Measurements from ENCODE around the gene TMPRSS12.
"Not testable (repeated sequence)": the region's sequence is repeated elsewhere in the genome, so short reads cannot be mapped to it uniquely, and the experiment has no call there.

Gene TMPRSS12

DNA sequence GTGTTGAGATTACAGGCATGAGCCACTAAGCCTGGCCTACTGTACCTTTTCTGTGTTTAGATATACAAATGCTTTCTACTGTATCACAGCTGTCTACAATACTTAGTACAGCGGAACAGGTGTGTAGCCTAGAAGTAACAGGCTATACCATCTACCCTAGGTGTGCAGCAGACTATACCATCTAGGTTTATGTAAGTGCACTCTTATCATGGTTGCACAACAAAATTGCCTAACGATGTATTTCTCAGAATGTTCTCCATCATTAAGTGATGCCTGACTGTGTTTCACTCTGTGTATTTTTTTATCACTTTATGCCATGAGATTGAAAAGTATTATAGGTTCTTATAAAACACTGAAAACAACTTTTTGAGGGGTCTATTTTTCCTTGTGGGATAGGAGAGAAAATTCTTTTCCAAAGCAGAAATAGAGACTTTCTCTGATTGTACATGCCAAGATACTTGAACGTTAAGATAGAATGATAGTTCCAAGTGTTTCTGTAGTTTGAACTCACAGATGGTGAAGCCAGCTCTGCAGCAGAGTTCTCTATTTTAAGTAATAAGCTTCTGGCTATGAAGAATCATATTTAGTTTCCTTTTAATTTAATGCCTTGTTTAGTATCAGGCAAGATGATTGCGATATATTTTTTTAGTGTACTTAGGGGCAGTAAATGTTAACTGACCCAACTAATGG lies 17.0 kb downstream of the TMPRSS12 start:
- no peak for DNase-seq

DNA sequence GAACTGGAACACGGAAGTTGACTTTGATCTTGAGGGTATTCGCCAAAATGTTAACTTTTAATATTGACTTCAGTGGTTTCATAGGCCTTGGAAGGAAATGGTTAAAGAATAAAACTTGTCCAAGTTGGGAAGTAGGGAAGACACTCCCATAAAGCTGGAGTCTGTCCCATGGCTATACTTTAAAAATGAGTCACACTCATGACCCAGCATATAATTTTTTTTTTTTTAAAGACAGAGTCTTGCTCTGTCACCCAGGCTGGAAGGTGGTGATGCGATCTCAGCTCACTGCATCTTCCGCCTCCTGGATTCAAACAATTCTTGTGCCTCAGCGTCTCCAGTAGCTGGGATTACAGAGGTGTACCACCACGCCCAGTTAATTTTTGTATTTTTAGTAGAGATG lies 19.6 kb downstream of the TMPRSS12 start:
- no peak for DNase-seq

DNA sequence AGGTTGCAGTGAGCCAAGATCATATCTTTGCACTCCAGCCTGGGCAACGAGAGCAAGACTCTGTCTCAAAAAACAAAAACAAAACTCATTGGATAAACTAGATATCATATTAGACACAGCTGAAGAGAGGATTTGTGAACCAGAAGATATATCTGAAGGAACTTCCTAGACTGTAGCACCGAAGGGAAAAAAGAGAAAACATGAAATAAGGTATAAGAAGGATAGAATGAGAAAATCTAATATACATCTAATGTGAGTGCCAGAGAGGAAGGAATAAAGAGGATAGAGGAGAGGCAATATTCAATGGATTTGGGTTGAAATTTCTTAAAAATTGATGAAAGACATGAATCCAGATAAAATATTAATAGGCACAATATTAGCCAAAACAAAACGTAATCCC lies 22.5 kb downstream of the TMPRSS12 start:
- DNase-seq: no peak

DNA sequence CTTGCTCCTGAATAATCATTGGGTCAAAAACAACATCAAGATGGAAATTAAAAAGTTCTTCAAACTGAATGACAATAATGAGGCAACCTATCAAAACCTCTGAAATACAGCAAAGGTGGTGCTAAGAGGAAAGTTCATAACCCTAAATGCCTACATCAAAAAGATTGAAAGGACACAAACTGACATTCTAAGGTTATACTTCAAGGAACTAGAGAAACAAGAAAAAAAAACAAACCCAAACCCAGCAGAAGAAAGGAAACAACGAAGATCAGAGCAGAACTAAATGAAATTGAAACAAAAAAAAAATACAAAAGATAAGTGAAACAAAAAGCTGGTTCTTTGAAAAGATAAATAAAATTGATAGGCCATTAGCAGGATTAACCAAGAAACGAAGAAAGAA lies 26.2 kb downstream of the TMPRSS12 start:
- DNase-seq: not testable (repeated sequence)

DNA sequence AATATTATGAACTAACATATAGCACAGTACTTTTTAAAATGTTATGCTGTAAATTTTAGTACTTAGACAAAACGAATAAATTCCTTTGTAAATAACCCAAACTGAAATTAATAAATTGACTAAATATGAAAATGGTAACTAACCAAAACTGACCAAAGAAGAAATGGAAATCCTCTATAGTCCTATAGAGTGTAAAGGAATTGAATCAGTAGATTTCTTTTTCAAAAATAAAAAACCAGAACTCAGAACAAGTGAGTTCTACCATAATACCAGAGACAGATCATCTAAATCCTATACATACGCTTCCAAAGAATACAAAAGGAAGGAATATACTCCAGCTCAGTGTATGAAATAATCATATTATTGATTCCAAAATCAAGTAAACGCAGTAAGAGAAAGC lies 39.8 kb downstream of the TMPRSS12 start:
- no peak for DNase-seq

DNA sequence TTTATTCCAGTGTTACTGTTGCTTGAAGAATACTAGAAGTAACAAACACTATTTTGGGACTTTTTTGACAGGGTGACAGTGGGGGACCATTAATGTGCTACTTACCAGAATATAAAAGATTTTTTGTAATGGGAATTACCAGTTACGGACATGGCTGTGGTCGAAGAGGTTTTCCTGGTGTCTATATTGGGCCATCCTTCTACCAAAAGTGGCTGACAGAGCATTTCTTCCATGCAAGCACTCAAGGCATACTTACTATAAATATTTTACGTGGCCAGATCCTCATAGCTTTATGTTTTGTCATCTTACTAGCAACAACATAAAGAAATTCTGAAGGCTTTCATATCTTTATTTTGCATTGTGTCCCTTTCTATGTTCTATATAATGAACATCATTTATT lies 44.5 kb downstream of the TMPRSS12 start:
- no peak for DNase-seq

DNA sequence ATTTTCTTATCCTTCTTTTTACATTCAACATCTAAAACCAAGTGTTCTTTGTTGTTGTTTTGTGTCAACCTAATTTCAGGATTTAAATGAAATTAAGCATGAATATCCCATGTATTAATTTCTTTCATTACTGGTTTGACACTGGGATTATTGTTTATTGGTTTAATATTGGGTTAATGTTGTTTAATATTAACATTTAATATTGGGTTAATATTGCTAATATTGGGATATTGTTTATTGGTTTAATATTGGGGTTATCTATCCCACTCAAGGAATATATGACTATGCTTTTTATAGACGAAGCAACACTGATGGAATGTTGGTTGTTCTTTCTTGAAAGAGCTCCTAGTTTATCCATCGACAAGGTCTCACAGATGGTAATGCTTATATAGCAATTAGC lies 45.9 kb downstream of the TMPRSS12 start:
- no peak for DNase-seq

DNA sequence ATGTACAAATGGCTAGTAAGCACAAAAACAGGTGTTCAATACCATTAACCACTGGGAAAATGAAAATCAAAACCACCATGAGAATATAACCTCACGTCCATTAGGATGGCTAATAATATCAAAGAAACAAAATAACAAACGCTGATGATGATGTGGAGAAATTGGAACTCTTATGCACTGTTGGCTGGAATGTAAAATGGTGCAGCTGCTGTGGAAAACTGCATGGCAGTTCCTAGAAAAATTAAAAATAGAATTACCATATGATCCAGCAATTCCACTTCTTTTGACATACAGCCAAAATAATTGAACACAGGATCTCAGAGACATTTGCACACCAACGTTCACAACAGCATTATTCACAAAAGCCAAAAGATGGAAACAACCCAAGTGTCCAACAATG lies 51.5 kb downstream of the TMPRSS12 start:
- DNase-seq: no peak

DNA sequence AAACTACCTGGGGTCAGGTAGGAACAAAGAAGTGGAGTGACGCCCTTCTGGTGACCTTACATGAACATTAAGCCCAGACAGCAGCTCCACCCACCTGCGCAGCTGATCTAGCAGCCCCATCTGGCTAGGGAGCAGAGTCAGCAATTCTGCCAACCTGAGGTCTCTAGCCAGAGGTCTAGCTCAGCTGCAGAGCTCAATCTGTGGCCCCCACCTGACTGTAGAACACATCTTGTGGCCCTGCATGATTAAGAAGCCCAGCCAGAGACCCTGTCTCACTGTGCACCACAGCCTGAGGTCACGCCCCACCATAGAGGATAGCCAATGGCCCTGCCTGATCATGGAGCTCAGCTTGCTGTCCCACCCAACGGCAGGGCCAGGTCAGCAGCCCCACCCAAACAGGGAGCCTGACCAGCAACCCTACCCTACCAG lies 59.0 kb downstream of the TMPRSS12 start:
- no peak for DNase-seq

DNA sequence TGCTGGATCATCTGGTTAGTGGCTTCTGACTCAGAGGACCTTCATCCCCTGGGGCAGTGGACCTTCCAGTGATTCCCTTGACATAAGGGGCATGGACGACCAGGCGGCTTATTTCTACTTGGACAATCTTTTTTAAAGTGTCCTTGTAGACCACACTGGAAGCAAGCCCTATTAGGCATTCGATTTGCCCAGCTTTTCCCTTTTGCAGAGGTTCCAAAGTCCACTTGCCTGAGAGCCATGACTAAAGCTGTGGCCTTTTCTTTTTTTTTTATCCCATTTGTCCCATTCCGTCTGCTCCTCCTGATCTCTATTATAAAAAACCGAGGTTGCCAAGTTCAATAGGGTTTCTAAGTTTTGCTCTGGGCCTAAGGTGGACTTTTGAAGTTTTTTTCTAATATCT lies 65.8 kb downstream of the TMPRSS12 start:
- not testable (repeated sequence) for DNase-seq

DNA sequence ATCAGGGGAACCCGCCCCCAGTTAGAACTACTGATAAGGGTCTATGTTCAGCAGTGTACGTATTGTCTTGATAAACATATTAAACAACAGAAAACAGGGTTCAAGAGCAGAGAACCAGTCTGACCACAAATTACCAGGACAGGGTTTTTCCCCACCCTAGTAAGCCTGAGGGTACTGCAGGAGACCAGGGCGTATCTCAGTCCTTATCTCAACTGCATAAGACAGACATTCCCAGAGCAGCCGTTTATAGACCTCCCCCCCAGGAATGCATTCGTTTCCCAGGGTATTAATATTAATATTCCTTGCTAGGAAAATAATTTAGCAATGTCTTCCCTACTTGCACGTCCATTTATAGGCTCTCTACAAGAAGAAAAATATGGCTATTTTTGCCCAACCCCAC lies 69.6 kb downstream of the TMPRSS12 start:
- not testable (repeated sequence) for DNase-seq

DNA sequence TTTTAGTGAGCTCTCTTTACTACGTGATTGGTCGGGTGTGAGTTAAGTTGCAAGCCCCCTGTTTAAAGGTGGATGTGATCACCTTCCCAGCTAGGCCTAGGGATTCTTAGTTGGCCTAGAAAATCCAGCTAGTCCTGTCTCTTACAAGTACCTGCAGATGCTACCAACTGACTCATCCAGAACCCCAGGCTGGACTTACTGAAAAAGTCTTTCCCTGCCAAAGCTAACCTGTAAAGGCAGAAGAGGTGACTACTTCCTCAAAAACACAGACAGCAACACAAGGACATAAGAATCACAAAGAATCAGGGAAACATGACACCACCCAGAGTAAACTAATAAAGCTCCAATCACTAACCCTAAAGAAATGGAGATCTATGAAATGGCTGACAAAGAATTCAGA lies 70.5 kb downstream of the TMPRSS12 start:
- DNase-seq: no peak

DNA sequence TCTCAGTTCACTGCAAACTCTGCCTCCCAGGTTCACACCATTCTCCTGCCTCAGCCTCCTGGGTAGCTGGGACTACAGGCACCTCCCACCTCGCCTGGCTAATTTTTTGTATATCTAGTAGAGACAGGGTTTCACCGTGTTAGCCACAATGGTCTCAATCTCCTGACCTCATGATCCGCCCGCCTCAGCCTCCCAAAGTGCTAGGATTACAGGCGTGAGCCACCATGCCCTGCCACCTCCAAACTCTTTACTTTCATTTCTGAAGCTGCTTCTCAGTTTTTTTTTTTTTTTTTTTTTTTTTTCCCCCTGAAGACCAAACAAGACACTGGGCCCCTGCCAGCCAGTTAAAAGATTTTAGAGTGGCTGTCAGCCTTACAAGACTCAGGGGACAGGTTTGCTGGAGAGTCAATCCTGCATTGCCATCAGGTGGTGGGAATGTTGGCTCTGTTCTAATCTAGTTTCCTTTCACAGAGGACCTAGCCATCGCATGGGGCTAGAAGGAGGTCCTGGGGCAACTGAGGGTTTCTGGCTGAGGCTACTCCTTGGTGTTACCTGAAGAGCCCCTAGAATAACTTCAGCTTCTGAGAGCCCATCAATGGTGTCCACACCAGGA lies 72.3 kb downstream of the TMPRSS12 start:
- DNase-seq: no peak

DNA sequence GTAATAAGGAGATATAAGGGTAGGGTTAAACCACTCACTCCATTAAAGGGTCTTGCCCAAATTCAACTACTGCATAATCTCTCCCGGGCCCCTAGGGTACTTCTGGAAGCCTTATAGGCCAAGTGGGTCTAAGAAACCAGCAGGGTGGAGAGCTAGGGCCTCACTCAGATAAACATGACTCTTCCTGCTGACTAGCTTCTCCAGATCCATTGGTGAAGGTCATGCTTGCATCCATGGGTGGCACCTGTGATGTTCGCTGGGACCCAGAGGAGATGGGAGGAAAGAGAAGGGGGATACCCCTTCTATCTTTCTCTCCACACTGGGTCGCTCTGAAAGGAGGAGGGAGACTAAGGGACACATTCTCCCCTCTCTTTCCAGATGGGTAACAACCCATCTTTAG lies 73.6 kb downstream of the TMPRSS12 start:
- no peak for DNase-seq

DNA sequence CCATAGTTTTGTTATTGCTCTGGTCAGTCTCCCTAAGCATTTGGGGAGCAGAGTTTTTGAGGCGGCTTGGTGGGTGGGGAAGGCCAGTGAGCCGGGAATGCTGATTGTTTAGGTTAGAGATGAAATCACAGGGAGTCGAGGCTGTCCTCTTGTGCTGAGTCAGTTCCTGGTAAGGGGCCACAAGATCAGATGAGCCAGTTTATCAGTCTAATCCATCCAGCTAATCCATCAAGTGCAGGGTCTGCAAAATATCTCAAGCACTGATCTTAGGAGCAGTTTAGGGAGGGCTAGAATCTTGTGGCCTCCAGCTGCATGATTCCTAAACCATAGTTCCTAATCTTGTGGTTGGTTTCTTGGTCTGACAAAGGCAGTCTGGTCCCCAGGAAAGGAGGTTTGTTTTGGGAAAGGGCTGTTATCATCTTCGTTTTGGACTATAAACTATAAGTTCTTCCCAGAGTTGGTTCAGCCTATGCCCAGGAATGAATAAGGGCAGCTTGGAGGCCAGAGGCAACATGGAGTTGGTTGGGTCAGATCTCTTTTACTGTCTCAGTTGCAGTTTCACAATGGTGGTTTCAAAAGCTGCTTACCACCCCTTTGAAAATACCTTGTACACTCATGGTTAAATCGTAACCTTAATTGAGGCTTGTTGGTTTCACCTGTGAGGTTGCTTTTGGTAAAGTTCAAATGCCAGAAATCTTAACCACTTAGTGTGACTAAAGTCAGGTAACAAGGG lies 76.0 kb downstream of the TMPRSS12 start:
- no peak for DNase-seq

DNA sequence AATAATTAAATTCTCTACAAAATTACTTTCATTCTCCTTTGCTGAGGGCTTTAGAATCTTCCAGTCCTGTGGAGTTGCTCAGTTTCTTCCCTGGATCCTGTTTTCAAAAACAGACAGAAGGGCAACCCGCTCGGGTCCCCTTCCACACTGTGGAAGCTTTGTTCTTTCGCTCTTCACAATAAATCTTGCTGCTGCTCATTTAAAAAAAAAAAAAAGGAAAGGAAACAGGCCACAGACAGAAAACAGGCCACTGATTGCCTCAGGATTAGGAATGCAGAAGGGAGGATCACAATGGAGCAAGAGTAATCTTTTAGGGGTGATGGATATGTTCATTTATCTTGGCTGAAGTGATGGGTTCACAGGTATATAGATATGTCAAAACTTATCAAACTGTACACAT lies 80.1 kb downstream of the TMPRSS12 start:
- DNase-seq: no peak

DNA sequence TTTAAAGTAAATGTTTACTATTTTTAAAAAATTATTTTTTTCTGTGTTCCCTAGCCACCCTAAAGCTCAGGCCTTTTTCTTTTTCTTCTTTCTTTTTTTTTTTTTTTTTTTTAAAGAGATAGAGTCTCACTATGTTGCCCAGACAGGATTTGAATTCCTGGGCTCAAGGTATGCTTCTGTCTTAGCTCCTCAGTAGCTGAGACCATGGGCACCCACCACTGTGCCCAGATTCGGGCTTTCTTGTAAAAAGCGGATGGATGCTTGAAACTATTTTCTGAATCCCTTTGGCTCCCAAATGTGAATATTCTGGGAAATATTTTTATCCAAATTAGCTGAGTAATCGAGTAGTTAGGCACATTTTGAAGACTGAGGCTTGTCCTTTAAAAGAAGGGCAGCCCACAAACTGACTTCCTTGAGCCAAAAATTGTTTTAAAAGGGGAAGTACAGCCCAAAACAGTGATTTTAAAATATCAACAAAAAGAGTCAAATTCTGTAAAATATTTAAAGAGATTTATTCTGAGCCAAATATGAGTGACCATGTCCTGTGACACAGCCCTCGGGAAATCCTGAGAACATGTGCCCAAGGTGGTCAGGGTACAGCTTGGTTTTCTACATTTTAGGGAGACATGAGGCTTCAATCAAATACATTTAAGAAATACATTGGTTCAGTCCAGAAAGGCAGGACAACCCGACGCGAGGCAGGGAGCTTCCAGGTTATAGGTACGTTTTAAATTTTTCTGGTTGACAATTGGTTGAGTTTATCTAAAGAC lies 80.8 kb downstream of the TMPRSS12 start:
- DNase-seq: no peak

DNA sequence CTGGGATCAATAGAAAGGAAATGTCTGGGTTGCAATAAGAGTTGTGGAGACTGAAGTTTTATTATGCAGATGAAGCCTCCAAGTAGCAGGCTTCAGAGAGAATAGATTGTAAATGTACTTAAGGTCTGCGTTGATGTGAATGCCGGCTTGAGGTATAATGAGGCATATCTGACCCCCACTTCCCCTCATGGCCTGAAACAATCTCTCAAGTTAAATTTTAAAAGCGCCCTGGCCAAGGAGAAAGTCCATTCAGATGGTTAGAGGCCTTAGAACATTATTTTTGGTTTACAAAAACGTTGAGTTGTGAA lies 81.4 kb downstream of the TMPRSS12 start:
- no peak for DNase-seq

DNA sequence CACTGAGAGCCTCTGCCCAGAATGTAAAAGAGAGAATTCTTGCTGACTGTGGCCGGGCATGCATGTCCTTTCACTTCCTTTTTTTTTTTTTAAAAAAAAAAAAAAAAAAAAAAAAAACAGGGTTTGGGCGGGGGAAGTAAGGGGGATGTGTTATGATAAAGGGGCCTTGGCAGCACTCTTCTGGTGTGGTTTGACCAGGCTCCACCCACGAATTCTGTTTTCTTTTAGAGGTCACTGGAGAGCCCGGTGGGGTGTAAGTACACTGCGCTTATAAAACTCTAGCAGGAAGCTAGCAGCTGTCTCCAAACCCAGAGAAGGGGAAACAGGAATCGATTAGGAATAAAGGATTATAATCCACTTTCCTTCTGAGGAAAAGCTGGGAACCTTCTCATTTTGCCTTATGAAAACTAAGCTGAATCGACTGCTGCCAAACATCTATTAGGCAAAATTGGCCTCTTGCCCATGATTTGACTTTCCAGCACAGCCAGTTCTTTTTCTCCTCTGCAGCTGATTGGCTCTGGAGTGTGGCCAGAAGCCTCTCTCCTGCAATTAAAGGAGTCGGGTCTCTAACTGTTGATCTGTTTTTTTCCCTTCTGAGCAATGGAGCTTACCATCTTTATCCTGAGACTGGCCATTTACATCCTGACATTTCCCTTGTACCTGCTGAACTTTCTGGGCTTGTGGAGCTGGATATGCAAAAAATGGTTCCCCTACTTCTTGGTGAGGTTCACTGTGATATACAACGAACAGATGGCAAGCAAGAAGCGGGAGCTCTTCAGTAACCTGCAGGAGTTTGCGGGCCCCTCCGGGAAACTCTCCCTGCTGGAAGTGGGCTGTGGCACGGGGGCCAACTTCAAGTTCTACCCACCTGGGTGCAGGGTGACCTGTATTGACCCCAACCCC lies 82.0 kb downstream of the TMPRSS12 start:
- DNase-seq: no peak

DNA sequence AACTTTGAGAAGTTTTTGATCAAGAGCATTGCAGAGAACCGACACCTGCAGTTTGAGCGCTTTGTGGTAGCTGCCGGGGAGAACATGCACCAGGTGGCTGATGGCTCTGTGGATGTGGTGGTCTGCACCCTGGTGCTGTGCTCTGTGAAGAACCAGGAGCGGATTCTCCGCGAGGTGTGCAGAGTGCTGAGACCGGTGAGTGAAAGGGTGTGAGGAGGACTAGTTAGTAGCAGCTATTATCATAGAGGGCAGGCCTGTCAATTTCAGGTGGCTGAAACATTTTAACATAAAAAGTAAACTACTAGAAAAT lies 82.6 kb downstream of the TMPRSS12 start:
- DNase-seq: no peak

DNA sequence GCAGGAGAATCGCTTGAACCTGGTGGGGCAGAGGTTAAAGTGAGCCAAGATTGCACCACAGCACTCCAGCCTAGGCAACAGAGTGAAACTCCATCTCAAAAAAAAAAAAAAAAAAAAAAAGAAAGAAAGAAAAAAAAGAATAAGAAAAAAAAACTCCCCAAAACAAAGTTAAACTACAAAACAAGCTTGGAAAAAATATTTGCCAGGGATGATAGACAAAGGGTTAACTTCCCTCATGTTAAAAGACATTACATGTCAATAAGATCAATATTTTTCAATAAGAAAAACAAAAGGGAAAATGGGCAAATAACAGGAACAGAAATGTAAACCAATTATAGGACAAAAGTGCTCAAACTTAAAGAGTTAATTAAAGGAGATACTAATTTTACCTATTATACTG lies 83.2 kb downstream of the TMPRSS12 start:
- DNase-seq: no peak

DNA sequence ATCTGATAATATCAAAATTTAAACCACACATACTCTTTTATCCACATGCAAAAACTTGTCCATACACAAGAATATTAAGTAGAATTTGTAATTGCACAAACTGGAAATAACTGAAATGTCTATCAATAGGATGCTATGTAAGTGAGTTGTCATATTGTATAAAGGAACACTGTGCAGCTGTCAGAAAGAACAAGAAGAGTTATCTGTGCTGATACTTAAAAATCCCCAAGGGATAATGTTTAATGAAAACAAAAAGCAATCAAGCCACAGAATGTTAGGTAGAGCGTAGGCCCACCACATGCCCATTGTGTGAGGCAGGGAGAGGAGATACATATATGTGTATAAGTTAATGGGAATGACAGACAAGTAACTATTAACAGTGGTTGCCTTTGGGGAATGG lies 83.7 kb downstream of the TMPRSS12 start:
- DNase-seq: no peak

DNA sequence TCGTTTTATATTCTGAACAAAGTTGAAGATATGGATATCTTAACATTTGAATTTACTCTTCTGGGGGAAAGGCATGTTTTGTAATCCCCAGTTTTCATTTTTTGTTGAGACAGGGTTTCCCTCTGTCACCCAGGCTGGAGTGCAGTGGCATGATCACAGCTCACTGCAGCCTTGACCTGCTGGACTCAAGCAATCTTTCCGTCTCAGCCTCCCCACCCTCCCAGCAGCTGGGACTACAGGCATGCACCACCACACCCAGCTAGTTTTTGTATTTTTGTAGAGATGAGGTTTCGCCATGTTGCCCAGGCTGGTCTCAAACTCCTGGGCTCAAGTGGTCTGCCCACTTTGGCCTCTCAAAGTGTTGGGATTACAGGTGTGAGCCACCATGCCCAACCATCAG lies 84.2 kb downstream of the TMPRSS12 start:
- DNase-seq: not testable (repeated sequence)

Data from stimulated activated CD4-positive, alpha-beta T cell treated with anti-CD3 and anti-CD28 coated beads, Interleukin-12 subunit alpha, Interleukin-12 subunit beta, amount 100 ng/mL, for 4 hours (primary cell).